HG03565 (cell line): Measurements from ENCODE around the gene RABGAP1.

Experiments used
- ATAC-seq: cut with Tn5 transposase; IDR thresholded peaks from one replicate; pipeline ENCODE4 v1.9.1; 2021; ENCODE audit warnings: mild to moderate bottlenecking, moderate library complexity; ENCODE audit not compliant: unreplicated experiment

RABGAP1 gene

GRCh38 chr9:123044586-123044985 lies 103.8 kb downstream of the RABGAP1 start:
- no peak for ATAC-seq

DNA sequence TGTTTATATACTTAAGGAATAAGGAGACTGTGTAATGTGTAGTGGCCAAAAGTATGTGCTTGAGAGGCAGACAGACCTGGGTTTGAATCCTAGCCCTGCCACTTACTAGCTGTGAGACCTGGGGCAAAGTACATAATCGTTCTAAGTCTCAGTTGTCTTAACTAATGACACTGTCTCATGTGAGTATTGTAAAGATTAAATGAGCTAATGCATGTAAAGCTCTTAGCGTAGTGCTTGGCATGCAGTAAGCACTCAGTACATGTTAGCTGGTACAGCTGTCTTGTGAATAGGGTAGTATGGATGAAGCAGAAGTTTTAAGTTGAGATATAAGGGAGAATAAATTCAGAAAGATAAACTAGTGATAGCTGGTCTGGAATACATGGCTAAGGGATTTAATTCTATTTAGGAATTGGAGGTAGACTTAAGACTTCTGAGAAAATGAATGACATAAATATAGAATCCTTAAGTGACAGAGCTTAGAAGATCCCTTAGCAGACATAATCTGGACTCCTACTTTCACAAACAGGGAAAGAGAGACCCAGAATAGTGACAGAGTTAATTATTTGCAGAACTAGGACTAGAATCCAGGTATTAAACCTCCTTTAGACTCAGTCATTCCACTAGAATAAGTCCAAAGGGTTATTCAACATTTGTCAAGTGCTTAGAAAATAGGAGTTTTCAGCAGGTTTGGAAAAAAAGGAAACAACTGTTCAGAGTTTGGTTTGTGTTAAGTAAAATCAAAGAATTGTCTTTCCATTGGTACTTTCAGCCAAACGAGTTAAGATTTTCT lies 105.8 kb downstream of the RABGAP1 start:
- ATAC-seq: no peak

- ATAC-seq: no peak
Observed at GRCh38 chr9:123048748-123049147, 107.9 kb downstream of the RABGAP1 start.

DNA sequence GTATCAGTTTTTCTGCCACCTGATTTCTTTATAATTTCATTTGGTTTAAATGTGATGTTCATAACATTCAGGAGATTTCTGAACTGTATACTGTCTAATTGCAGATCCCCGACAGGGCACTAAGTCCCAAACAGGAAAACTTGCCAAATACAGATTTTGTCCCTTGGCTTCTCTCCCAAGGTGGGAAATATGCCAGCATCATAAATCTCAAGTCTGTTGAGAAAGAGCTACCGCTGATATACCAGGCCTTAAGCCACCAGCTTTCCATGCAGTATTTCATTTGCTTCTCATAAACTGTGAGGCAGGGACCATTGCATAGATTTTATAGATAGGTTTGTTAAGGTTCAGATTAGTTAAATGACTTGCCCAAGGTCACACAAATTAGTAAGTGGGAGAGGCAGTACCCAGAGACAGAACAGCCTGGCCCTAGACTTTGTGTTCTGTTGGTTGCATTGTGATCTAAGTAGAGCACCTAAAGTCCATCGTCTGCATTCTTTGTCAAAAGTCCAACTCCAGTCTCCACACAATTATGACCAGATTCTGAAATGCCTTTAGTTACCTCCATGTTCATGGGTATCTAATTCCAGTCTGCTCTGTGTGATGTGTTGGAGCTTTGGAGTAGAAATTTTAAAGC lies 108.9 kb downstream of the RABGAP1 start:
- ATAC-seq: no peak

DNA sequence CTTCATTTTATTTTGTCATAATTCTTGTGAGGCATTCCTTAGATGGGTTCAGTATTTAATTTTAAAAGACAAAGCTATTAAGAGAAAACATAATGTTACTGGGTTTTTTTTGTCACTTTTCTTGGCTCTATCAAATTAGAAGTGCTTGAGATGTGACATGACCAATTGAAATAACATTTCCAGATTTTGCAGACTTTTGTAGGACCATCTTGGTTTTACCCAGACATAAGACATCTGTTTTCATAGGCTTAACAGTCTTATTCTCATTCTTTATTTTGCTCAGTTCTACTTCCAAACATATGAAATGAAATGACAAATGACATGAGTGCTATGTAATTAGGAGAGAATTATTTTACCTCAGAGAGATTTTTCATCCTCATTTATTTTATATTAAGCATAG lies 112.2 kb downstream of the RABGAP1 start:
- ATAC-seq: no peak

GRCh38 chr9:123053711-123054110 lies 112.9 kb downstream of the RABGAP1 start:
- no peak for ATAC-seq

GRCh38 chr9:123058834-123059233 lies 118.0 kb downstream of the RABGAP1 start:
- ATAC-seq: no peak

DNA sequence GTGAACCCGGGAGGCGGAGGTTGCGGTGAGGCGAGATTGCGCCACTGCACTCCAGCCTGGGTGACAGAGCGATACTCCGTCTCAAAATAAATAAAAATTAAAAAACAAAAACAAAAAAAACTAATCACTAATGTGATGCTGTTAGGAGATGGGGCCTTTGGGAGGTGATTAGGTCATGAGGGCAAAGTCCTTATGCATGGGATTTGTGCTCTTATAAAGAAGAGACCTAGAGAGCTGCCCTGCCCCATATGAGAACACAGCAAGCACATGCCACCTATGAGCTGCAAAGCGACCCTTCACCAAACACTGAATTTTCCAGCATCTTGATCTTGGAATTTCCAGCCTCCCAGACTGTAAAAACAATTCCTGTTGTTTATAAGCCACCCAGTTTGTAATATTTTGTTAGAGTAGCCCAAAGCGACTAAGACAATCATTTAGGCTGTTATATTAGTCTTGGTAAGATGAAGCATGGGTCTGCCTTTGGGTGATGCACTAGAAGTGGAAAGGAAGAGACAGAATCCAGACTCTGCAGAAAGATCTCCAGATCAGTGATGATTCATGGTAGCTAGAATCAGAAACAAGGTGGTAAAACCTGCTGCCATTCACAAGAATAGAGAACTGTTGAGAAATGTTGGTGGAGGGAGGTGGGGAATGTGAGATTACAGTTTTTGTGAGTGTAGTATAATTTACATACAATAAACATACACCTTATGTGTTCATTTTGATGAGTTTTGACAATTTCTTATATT lies 118.8 kb downstream of the RABGAP1 start:
- no peak for ATAC-seq

DNA sequence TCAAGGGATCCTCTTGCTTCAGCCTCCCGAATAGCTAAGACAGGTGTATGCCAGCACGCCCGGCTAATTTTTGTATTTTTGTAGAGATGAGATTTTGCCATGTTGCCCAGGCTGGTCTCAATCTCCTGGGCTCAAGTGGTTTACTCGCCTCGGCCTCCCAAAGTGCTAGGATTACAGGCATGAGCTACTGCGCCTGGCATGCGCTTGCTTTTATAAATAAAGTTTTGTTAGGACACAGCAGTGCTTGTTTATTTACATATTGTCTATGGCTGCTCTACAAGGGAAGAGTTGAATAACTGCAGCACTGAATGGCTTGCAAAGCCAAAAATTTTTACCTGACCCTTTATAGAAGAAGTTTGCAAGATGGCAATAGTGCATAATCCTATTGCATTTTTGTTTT lies 120.4 kb downstream of the RABGAP1 start:
- no peak for ATAC-seq

GRCh38 chr9:123062351-123063176 lies 121.7 kb downstream of the RABGAP1 start:
- no peak for ATAC-seq

GRCh38 chr9:123063177-123063598 lies 122.4 kb downstream of the RABGAP1 start:
- ATAC-seq: no peak

DNA sequence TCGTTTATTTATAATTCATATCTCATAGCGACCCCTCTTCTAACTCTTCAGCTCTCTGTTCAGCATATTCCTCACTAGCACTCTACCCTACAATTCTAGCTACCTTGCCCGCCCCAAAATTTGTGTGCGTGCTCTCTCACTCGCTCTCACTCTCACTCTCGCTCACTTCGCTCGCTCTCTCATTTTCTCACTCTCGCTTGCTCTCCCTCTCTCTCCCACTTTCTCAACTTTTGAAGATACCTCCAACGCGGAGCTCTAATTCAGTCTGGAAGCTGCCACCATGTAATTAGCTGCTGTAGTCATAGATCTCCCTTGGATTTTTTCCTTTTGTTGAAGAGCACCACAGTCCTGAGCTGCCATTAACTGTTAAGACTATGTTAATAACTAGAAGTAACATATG lies 123.1 kb downstream of the RABGAP1 start:
- ATAC-seq: no peak

DNA sequence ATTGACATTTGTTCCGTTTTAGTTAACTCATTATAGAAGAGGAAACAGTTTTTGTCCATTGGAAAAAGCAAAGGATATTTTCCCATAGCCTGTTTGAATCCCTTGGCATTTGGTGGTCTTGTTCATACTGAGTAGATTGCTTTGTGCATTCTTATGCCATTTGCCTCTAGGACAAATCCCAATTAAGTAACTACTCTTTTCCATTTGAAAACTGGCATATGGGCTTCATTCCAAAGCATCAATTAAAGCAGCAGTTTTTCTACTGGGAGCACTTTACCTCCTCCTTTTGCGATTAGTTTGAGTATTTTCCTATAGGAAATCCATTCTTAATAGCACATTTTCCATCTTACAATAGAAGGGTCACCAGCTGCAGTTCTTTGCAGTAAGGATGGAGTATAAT lies 123.9 kb downstream of the RABGAP1 start:
- no peak for ATAC-seq

- no peak for ATAC-seq
Observed at GRCh38 chr9:123065196-123065595, 124.4 kb downstream of the RABGAP1 start.

- no peak for ATAC-seq
Observed at GRCh38 chr9:123067136-123067535, 126.3 kb downstream of the RABGAP1 start.

DNA sequence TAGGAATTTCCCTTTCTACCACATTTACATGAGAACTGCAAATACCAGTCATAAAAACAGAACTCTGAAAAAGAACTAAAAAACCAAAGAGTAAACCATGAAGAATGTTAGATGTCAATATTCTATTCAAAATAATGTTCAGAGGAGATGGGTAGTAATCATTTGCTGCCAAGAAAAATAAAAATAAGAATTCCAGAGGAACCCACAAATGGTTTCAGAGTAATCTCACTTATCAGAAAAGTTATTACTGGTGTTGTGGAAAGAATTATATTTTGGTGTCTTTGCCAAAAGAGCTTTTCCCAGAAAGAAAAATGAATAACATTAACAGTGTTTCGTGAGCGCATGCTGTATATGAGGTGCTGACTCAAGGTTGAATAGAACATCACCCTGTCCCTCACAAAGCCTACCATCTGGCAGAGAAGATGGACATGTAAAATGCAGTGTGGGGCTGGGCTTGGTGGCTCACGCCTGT lies 128.2 kb downstream of the RABGAP1 start:
- no peak for ATAC-seq

DNA sequence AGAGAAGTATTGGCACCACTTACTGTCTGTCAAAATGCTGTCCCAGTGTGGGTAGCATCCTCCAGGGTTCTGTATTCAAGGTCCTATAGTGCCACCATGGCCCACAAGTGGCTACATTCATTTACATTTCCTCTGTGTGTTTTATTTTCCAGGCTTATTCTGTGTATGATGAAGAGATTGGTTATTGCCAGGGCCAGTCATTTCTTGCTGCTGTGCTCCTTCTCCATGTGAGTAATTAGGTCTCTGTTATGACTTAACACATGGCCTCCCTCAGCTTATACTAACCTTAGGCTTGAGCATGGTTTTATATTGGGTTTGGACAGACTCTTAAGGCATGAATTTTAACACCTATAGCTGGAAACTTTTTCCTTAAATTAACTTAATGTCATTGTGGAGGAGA lies 129.4 kb downstream of the RABGAP1 start:
- no peak for ATAC-seq

GRCh38 chr9:123072407-123072995 lies 131.7 kb downstream of the RABGAP1 start:
- no peak for ATAC-seq

GRCh38 chr9:123073441-123073840 lies 132.6 kb downstream of the RABGAP1 start:
- ATAC-seq: no peak

DNA sequence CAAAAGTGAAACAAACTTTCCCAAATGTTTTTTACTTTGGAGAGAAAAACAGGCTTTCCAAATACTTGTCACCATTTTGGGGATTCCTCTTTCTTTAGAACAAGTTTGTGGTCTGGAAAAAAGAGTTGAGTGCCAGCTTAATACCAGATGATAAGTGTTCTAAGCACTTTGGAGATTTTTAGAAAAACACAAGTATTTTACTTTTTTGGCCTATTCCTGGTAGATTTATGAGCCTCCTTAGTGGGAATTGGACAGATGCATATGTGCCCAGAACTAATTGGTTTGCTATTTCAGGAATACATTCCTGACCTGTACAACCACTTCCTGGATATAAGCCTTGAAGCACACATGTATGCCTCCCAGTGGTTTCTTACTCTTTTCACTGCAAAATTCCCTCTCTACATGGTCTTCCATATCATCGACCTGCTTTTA lies 133.2 kb downstream of the RABGAP1 start:
- no peak for ATAC-seq
